Endothelial cell of umbilical vein (primary cell): ENCODE data around the gene CDKN2B-AS1. TPM values are rescaled to one million over a fixed set of nuclear protein-coding genes. Genes with fewer than 3 reads are reported as not detected.
"Not testable (repeated sequence)": the region's sequence is repeated elsewhere in the genome, so short reads cannot be mapped to it uniquely, and the experiment has no call there.

ENCODE experiments used
- BruUV-seq: library from RNA; stranded (reverse); fragments of 400-500 nt; replicated peaks from 2 replicates; lab custom pipeline; 2021; lab: Mats Ljungman, UMichigan
- CTCF ChIA-PET: fragments of 300-600, 350-600 bp; sonication (Branson Sonifier 250); formaldehyde crosslinking; loops from one replicate; lab custom pipeline; 2021; ENCODE audit warnings: antibody characterized with exemption, inconsistent platforms; lab: Charles Lee
- POLR2A ChIA-PET: fragments of 300-600, 350-600 bp; sonication (Branson Sonifier 250); formaldehyde crosslinking; loops from one replicate; lab custom pipeline; 2021; ENCODE audit warnings: antibody characterized with exemption, inconsistent platforms; lab: Charles Lee
- DNase-seq: peaks from one replicate; pipeline ENCODE4 v3.0.0-alpha.2; 2011; ENCODE audit warnings: low read depth, low spot score
- FAIRE-seq: peaks from 2 replicates; lab custom pipeline; 2011; peaks lifted over from hg19 to GRCh38; lab: Jason Lieb, UNC
- H2AFZ ChIP-seq: 2 replicates; pipeline ENCODE4 v1.6.0; 2012; ENCODE audit warnings: low read depth, low read length, control low read depth, inconsistent platforms
- H3K27ac ChIP-seq: 2 replicates; pipeline ENCODE4 v1.5.1; 2011; ENCODE audit warnings: low read depth, mild to moderate bottlenecking, control low read depth, low read length, moderate library complexity; ENCODE audit not compliant: insufficient read depth
- H3K27me3 ChIP-seq, 2 experiments: 2 replicates each; pipeline versions ENCODE4 v1.6.0 to v1.6.1; 2011; ENCODE audit warnings: low read length in 2 of 2, mixed read lengths in 1 of 2; ENCODE audit not compliant: control insufficient read depth in 2 of 2, insufficient read depth in 2 of 2
- H3K36me3 ChIP-seq, 2 experiments: 2 replicates in 1 of 2; 3 replicates in 1 of 2; pipeline ENCODE4 v1.5.1; 2011; ENCODE audit warnings: low read length in 2 of 2, mild to moderate bottlenecking in 1 of 2, moderate library complexity in 1 of 2; ENCODE audit not compliant: control insufficient read depth in 2 of 2, insufficient read depth in 2 of 2; ENCODE audit errors: extremely low read depth in 1 of 2
- H3K4me1 ChIP-seq: 3 replicates; pipeline ENCODE4 v1.5.1; 2011; ENCODE audit warnings: mild to moderate bottlenecking, low read length; ENCODE audit not compliant: control insufficient read depth, insufficient read depth; ENCODE audit errors: extremely low read depth
- H3K4me2 ChIP-seq: 2 replicates; pipeline ENCODE4 v1.6.1; 2011; ENCODE audit warnings: low read length, control low read depth, mixed read lengths; ENCODE audit not compliant: insufficient read depth
- H3K4me3 ChIP-seq, 3 experiments: fragments of 200-600 bp in 1 of 3; sonication (generic), shearing (Covaris generic) in 1 of 3; replicated peaks in 1 of 3; 2 replicates each; pipeline ENCODE4 v1.5.1; 2011 to 2016; ENCODE audit warnings: control low read depth in 3 of 3, low read length in 3 of 3, mild to moderate bottlenecking in 2 of 3, inconsistent platforms in 1 of 3, low read depth in 1 of 3, moderate library complexity in 1 of 3; ENCODE audit not compliant: insufficient read depth in 1 of 3
- H3K79me2 ChIP-seq: 2 replicates; pipeline ENCODE4 v1.6.0; 2012; ENCODE audit warnings: low read length, inconsistent platforms; ENCODE audit not compliant: control insufficient read depth, insufficient read depth
- H3K9ac ChIP-seq: replicated peaks from 2 replicates; pipeline ENCODE3; 2011; ENCODE audit warnings: low read length, control low read depth; ENCODE audit not compliant: insufficient read depth; ENCODE audit errors: extremely low read depth
- H3K9me1 ChIP-seq: replicated peaks from 3 replicates; pipeline ENCODE4 v1.6.0; 2011; ENCODE audit warnings: mild to moderate bottlenecking, low read length; ENCODE audit not compliant: control insufficient read depth, insufficient read depth; ENCODE audit errors: extremely low read depth
- H3K9me3 ChIP-seq: replicated peaks from 2 replicates; pipeline ENCODE4 v1.5.1; 2012; ENCODE audit warnings: low read length, inconsistent platforms; ENCODE audit not compliant: control insufficient read depth, insufficient read depth
- H4K20me1 ChIP-seq: replicated peaks from 2 replicates; pipeline ENCODE3; 2011; ENCODE audit warnings: mild to moderate bottlenecking, low read length; ENCODE audit not compliant: control insufficient read depth, insufficient read depth; ENCODE audit errors: extremely low read depth
- EZH2 ChIP-seq: IDR thresholded peaks from 2 replicates; pipeline ENCODE4 v1.6.1; 2012; ENCODE audit warnings: borderline replicate concordance, low read depth, mild to moderate bottlenecking, moderate library complexity, low read length, inconsistent platforms; ENCODE audit not compliant: severe bottlenecking
- FOS ChIP-seq: IDR thresholded peaks from 2 replicates; pipeline ENCODE4 v1.6.1; 2011; ENCODE audit warnings: mild to moderate bottlenecking, low read length, moderate library complexity, borderline replicate concordance; ENCODE audit not compliant: insufficient read depth
- MYC ChIP-seq: IDR thresholded peaks from one replicate; pipeline ENCODE4 v1.6.1; 2011; ENCODE audit warnings: mild to moderate bottlenecking, low read depth, low read length
- dilution Hi-C: fragments of 300-500 bp; cut with MboI; formaldehyde crosslinking; loops from one replicate; pipeline ENCODE4 v1.15.0; 2019; ENCODE audit warnings: low sequenced_read_pairs; ENCODE audit not compliant: extremely low pct_ligation_motif_present
- intact Hi-C: fragments of 100-400 bp; cut with micrococcal nuclease; formaldehyde crosslinking; loops from one replicate; pipeline ENCODE4 v1.10.0; 2022
- polyA plus RNA-seq, 4 experiments: library from polyadenylated mRNA; depleted of rRNA in 3 of 4; stranded (reverse) in 3 of 4; unstranded in 1 of 4; fragments of >200 nt; gene quantifications; 2 replicates each; pipeline versions ENCODE4 v1.2.1 to v1.2.3, GENCODE V29; 2011 to 2012; ENCODE audit warnings: missing spikeins in 1 of 4
- total RNA-seq: library from RNA; stranded (reverse); gene quantifications from 2 replicates; pipeline ENCODE4 v1.2.3, GENCODE V29; 2021

The CDKN2B-AS1 gene
- total and polyA plus RNA-seq, 2 donors (not counting 3 experiments of a cell fraction or from before 2014, with no cell fraction given) = 0.44 to 1.9 TPM

DNA sequence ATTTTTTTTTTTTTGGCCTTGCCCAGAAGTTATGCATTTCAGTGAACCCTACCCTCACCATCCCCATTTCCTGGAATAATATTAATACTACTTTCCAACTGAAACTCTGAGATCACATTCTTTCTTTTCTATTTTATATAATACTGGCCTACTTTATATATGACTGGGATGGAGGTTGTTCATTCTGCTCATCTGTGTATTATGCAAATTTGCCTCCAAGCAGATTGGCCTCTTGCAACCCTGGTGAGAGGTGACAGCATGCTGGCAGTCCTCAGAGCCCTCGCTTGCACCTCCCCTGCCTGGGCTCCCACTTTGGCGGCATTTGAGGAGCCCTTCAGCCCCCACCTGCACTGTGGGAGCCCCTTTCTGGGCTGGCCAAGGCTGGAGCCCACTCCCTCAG is 35.8 kb upstream of the CDKN2B-AS1 start:
- dilution Hi-C loops = no loop called here
- CTCF ChIA-PET = no interaction called here
- intact Hi-C loops = no loop called here
- DNase-seq (no peak), FAIRE-seq (no peak)
- H3K79me2 ChIP-seq = no peaks in the 10 kb centered on the region
- H3K9me3 ChIP-seq = no peaks in the 10 kb centered on the region
- no peak overlapping the region for H3K9ac ChIP-seq
- TF ChIP-seq FOS = no peak
- TF ChIP-seq EZH2 = no peak
- TF ChIP-seq MYC = no peak
- H3K4me3 ChIP-seq = no peak overlapping the region
- no peaks in the 10 kb centered on the region for H4K20me1 ChIP-seq
- no peak overlapping the region for H3K4me2 ChIP-seq
- peaks cover 13 to 31% of the 10 kb centered on the region in 2 experiments for H3K27me3 ChIP-seq
- H3K4me1 ChIP-seq = no peaks in the 10 kb centered on the region
- no peak overlapping the region for H2AFZ ChIP-seq
- no peaks in the 10 kb centered on the region for H3K36me3 ChIP-seq
- POLR2A ChIA-PET = no interaction called here
- H3K27ac ChIP-seq = no peak overlapping the region
- no peaks in the 10 kb centered on the region for H3K9me1 ChIP-seq
- no TSS peak for BruUV-seq

GRCh38 chr9:21959268-21959667 is 35.3 kb upstream of the CDKN2B-AS1 start:
- H4K20me1 ChIP-seq, intact Hi-C loops, H3K79me2 ChIP-seq, H3K4me3 ChIP-seq, H3K36me3 ChIP-seq, H3K4me1 ChIP-seq, H2AFZ ChIP-seq, POLR2A ChIA-PET, H3K4me2 ChIP-seq, CTCF ChIA-PET, FAIRE-seq, DNase-seq, BruUV-seq, H3K9ac ChIP-seq, H3K9me1 ChIP-seq, H3K9me3 ChIP-seq, H3K27ac ChIP-seq, dilution Hi-C loops: not testable (repeated sequence)
- H3K27me3 ChIP-seq = peaks cover 13 to 34% of the 10 kb centered on the region in 2 experiments
